ENCODE measurements around the gene KLHL17. TPM values are rescaled to one million over a fixed set of nuclear protein-coding genes. Genes with fewer than 3 reads are reported as not detected.
"Not testable (repeated sequence)": the region's sequence is repeated elsewhere in the genome, so short reads cannot be mapped to it uniquely, and the experiment has no call there.

Gene KLHL17
- total RNA-seq, 1 experiment from 2014 or later, result 27.8 TPM

DNA sequence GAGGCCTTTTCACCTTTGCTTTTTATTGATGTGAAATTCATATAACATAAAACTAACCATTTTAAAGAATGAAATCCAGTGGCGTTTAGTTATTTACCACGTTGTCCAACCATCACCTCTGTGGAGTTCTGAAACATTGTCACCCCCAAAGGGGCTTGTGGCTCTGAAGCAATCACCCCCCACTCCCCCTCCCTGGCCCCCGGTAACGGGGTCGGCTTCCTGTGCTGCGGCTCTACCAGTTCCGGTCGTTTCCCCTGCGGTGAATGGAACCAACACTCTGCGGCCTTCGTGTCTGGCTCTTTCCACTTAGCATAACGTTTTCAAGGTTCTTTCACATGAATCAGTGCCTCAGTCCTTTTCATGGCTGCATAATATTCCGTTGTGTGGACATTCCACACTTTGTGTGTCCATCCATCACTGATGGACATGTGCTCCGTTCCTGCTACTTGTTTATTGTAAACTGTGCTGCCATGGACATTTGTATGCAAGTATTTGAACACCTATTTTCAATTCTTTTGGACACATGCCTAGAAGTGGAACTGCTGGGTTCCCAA, 51.1 kb downstream of the KLHL17 start:
- no peak overlapping the region for H3K27ac Mint-ChIP-seq (ENCODE audit: unreplicated experiment)
- no TSS peak for BruUV-seq (replicated peaks)
- peaks cover 22% of the 10 kb centered on the region for H3K36me3 Mint-ChIP-seq (ENCODE audit: insufficient read depth, unreplicated experiment)
- no peak for DNase-seq
- H3K4me1 Mint-ChIP-seq (ENCODE audit: low read depth, unreplicated experiment), result peaks cover 19% of the 10 kb centered on the region
- CTCF ChIA-PET, result no interaction called here
- TF ChIP-seq, protein P1, sequence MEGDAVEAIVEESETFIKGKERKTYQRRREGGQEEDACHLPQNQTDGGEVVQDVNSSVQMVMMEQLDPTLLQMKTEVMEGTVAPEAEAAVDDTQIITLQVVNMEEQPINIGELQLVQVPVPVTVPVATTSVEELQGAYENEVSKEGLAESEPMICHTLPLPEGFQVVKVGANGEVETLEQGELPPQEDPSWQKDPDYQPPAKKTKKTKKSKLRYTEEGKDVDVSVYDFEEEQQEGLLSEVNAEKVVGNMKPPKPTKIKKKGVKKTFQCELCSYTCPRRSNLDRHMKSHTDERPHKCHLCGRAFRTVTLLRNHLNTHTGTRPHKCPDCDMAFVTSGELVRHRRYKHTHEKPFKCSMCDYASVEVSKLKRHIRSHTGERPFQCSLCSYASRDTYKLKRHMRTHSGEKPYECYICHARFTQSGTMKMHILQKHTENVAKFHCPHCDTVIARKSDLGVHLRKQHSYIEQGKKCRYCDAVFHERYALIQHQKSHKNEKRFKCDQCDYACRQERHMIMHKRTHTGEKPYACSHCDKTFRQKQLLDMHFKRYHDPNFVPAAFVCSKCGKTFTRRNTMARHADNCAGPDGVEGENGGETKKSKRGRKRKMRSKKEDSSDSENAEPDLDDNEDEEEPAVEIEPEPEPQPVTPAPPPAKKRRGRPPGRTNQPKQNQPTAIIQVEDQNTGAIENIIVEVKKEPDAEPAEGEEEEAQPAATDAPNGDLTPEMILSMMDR (IDR thresholded peaks at IDR 0.05; ENCODE audit: unreplicated experiment), result no peak
- no peaks in the 10 kb centered on the region for H3K27me3 Mint-ChIP-seq (ENCODE audit: unreplicated experiment)
- H3K4me3 Mint-ChIP-seq (ENCODE audit: low read depth, unreplicated experiment), result no peak overlapping the region
- H3K9me3 Mint-ChIP-seq (ENCODE audit: low read depth, unreplicated experiment), result no peaks in the 10 kb centered on the region
- intact Hi-C loops (cut with micrococcal nuclease; ENCODE audit: unreplicated experiment), result no loop called here

DNA sequence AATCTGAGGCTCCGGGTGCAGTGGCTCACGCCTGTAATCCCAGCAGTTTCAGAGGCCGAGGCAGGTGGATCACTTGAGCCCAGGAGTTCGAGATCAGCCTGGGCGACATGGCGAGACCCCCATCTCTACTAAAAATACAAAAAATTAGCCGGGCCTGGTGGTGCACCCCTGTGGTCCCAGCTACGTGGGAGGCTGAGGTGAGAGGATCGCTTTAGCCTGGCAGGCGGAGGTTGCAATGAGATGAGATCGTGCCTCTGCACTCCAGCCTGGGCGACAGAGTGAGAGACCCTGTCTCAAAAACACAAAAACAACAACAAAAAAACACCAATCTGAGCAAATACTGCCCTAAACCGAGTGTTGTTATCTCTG, 52.3 kb downstream of the KLHL17 start:
- Mint-ChIP-seq H3K36me3 (ENCODE audit: insufficient read depth, unreplicated experiment) (peaks cover 18% of the 10 kb centered on the region), H3K4me3 (ENCODE audit: low read depth, unreplicated experiment) (peak overlapping the region; percentile 90), H3K4me1 (ENCODE audit: low read depth, unreplicated experiment) (peaks cover 15% of the 10 kb centered on the region), H3K27ac (ENCODE audit: unreplicated experiment) (peak overlapping the region; percentile 93)
- H3K27me3 Mint-ChIP-seq (ENCODE audit: unreplicated experiment); DNase-seq; intact Hi-C loops (cut with micrococcal nuclease; ENCODE audit: unreplicated experiment); H3K9me3 Mint-ChIP-seq (ENCODE audit: low read depth, unreplicated experiment): not testable (repeated sequence)
- CTCF ChIA-PET, result interaction anchor here (0.6 to 0.7 kb wide), 2 partner anchors 16 to 47 kb away, joined by 3 read pairs; no protein-coding TSS in a partner anchor
- BruUV-seq (replicated peaks), result TSS peak; percentile 95

DNA sequence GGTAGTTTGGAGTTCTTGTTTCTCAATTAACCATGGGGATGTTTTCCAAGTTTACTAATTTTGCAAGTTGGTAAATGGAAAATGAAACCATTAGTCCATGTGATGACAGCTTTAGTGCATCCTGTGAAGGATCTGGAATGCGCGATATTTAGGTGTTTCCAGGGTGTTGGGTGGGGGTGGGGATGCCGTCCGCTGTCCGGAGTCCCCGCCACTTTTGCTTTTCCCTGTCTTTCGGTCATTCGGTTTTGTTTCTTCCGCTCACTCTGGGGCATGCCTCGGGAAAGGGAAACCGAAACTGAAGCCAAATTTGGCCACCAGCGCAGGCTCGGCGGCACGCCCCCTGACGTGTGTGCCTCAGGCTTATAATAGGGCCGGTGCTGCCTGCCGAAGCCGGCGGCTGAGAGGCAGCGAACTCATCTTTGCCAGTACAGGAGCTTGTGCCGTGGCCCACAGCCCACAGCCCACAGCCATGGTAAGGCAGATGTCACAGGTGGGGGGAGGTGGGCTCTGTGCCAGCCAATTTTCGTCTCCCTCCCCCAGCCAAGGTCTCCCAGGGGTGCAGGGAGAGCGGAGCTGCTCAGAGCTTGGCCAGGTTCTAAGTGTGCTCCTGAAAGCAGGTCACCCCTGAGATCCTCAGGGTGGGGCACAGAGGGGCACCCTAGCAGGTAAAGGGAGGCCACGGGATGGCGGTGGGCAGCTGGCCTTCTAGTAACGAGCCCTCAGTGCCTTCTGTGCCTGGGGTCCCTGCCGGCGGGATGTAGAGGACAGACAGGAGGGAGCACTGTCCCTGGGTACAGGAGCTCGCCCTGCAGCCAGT, 52.9 kb downstream of the KLHL17 start, which contains the start of gene ISG15:
ISG15 (plus strand) TSS at position 393 of the 817 bp plus-strand sequence; CDS start at position 470, 77 bp downstream.
- CTCF ChIA-PET, result interaction anchor here (0.6 to 1.6 kb wide), 4 partner anchors 17 to 61 kb away, joined by 3 to 5 read pairs (median 4); partner anchors contain the start of gene RNF223
- peak within 1 kb of the TSS; percentile 90 for H3K4me3 Mint-ChIP-seq (ENCODE audit: low read depth, unreplicated experiment)
- DNase-seq, result peak; percentile 87
- intact Hi-C loops (cut with micrococcal nuclease; ENCODE audit: unreplicated experiment), result no loop called here
- no TSS peak for BruUV-seq (replicated peaks)
- no peaks in the 10 kb centered on the region for H3K27me3 Mint-ChIP-seq (ENCODE audit: unreplicated experiment)
- no peaks in the 10 kb centered on the region for H3K9me3 Mint-ChIP-seq (ENCODE audit: low read depth, unreplicated experiment)
- peaks cover 18% of the 10 kb centered on the region for H3K36me3 Mint-ChIP-seq (ENCODE audit: insufficient read depth, unreplicated experiment)
- peaks cover 15% of the 10 kb centered on the region for H3K4me1 Mint-ChIP-seq (ENCODE audit: low read depth, unreplicated experiment)
- H3K27ac Mint-ChIP-seq (ENCODE audit: unreplicated experiment), result peak within 1 kb of the TSS; percentile 93
- TF ChIP-seq, protein P1 (IDR thresholded peaks at IDR 0.05; ENCODE audit: unreplicated experiment), result no peak

DNA sequence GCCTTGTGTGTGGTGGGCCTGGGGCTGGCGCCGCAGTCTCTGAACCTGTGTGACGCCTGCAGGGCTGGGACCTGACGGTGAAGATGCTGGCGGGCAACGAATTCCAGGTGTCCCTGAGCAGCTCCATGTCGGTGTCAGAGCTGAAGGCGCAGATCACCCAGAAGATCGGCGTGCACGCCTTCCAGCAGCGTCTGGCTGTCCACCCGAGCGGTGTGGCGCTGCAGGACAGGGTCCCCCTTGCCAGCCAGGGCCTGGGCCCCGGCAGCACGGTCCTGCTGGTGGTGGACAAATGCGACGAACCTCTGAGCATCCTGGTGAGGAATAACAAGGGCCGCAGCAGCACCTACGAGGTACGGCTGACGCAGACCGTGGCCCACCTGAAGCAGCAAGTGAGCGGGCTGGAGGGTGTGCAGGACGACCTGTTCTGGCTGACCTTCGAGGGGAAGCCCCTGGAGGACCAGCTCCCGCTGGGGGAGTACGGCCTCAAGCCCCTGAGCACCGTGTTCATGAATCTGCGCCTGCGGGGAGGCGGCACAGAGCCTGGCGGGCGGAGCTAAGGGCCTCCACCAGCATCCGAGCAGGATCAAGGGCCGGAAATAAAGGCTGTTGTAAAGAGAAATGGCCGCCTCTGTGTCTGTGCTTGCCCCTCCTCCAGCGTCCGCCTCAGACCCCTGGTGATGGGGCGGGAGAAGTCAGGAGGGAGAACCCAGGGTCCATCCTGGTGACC, 53.7 kb downstream of the KLHL17 start:
- Mint-ChIP-seq H3K4me1 (ENCODE audit: low read depth, unreplicated experiment) (peaks cover 15% of the 10 kb centered on the region), H3K9me3 (ENCODE audit: low read depth, unreplicated experiment) (no peaks in the 10 kb centered on the region), H3K27ac (ENCODE audit: unreplicated experiment) (no peak overlapping the region), H3K4me3 (ENCODE audit: low read depth, unreplicated experiment) (peak overlapping the region; percentile 90), H3K27me3 (ENCODE audit: unreplicated experiment) (no peaks in the 10 kb centered on the region), H3K36me3 (ENCODE audit: insufficient read depth, unreplicated experiment) (peaks cover 21% of the 10 kb centered on the region)
- TSS peak; percentile 95 for BruUV-seq (replicated peaks)
- DNase-seq, result no peak
- intact Hi-C loops (cut with micrococcal nuclease; ENCODE audit: unreplicated experiment), result no loop called here
- CTCF ChIA-PET, result interaction anchor here (1.2 to 1.6 kb wide), 2 partner anchors 50 to 60 kb away, joined by 4 to 5 read pairs; partner anchors contain the start of gene RNF223
- TF ChIP-seq, protein P1 (IDR thresholded peaks at IDR 0.05; ENCODE audit: unreplicated experiment), result no peak
